DMS53 treated with DMSO at 0.1 percent for 48 hours (cell line): Measurements from ENCODE around the gene CXCL5.
"Not testable (repeated sequence)": the region's sequence is repeated elsewhere in the genome, so short reads cannot be mapped to it uniquely, and the experiment has no call there.

Experiments
- DNase-seq: peaks from one replicate; lab custom pipeline; 2025; ENCODE audit not compliant: unreplicated experiment; lab: John Stamatoyannopoulos, UW

Gene CXCL5

GRCh38 chr4:73974352-73974751 is 24.1 kb downstream of the CXCL5 start:
- DNase-seq = no peak

GRCh38 chr4:73970945-73971344 is 27.5 kb downstream of the CXCL5 start:
- DNase-seq = no peak

GRCh38 chr4:73970011-73970410 is 28.5 kb downstream of the CXCL5 start:
- no peak for DNase-seq

GRCh38 chr4:73967866-73968265 is 30.6 kb downstream of the CXCL5 start:
- DNase-seq = no peak

GRCh38 chr4:73964862-73965611 is 33.4 kb downstream of the CXCL5 start:
- no peak for DNase-seq

- DNase-seq = no peak
These were observed 35.8 kb downstream of the CXCL5 start for GRCh38 chr4:73962724-73963123.

GRCh38 chr4:73959041-73959440 is 39.4 kb downstream of the CXCL5 start:
- DNase-seq = not testable (repeated sequence)

GRCh38 chr4:73952352-73952751 is 46.1 kb downstream of the CXCL5 start:
- no peak for DNase-seq

- DNase-seq = not testable (repeated sequence)
These were observed 48.0 kb downstream of the CXCL5 start for GRCh38 chr4:73950376-73950920.

- no peak for DNase-seq
These were observed 49.3 kb downstream of the CXCL5 start for GRCh38 chr4:73948990-73949706.

- DNase-seq = no peak
These were observed 50.2 kb downstream of the CXCL5 start for GRCh38 chr4:73948291-73948690.

GRCh38 chr4:73947239-73947985 is 51.1 kb downstream of the CXCL5 start:
- DNase-seq = peak; percentile 89

GRCh38 chr4:73945674-73946449 is 52.6 kb downstream of the CXCL5 start:
- DNase-seq = peak; percentile 78
